GM12878 (cell line): ENCODE results near the gene CNMD. TPM values are rescaled to one million over a fixed set of nuclear protein-coding genes. Genes with fewer than 3 reads are reported as not detected.

Experiments
- ATAC-seq: fragments of 200-7000 bp; cut with Tn5 transposase; 3 replicates; pipeline ENCODE4 v1.9.1; 2020; ENCODE audit warnings: mild to moderate bottlenecking, moderate library complexity
- Bru-seq: library from RNA; stranded (reverse); fragments of 400-500 nt; gene quantifications from one replicate; lab custom pipeline; 2021; lab: Mats Ljungman, UMichigan
- BruChase-seq, 2 experiments: library from RNA; stranded (reverse); fragments of 400-500 nt; gene quantifications; one replicate each; lab custom pipeline; 2021; lab: Mats Ljungman, UMichigan
- BruUV-seq: library from RNA; stranded (reverse); fragments of 400-500 nt; replicated peaks from 2 replicates; lab custom pipeline; 2021; lab: Mats Ljungman, UMichigan
- CTCF ChIA-PET: fragments of 300-600 bp; sonication (Branson Sonifier 250); formaldehyde crosslinking; extraction: SDS; loops from one replicate; lab custom pipeline; 2021; ENCODE audit warnings: inconsistent platforms; lab: Yijun Ruan, JAX
- POLR2A ChIA-PET: fragments of 350-600 bp; formaldehyde crosslinking; extraction: SDS; loops from one replicate; lab custom pipeline; 2021; ENCODE audit warnings: inconsistent platforms; lab: Charles Lee
- RAD21 ChIA-PET: fragments of 300-600 bp; sonication (Branson Sonifier 250); formaldehyde crosslinking; loops from one replicate; lab custom pipeline; 2023; ENCODE audit warnings: antibody characterized with exemption; ENCODE audit not compliant: unreplicated experiment; lab: Charles Lee
- SMC1A ChIA-PET: fragments of 300-600 bp; sonication (Branson Sonifier 250); formaldehyde crosslinking; loops from one replicate; lab custom pipeline; 2023; ENCODE audit not compliant: unreplicated experiment, uncharacterized antibody; lab: Charles Lee
- DNase-seq: peaks from one replicate; pipeline ENCODE4 v3.0.0-alpha.2; 2011; ENCODE audit warnings: low read depth, low spot score
- FAIRE-seq: peaks from 3 replicates; lab custom pipeline; 2011; peaks lifted over from hg19 to GRCh38; lab: Jason Lieb, UNC
- H2AFZ ChIP-seq: 2 replicates; pipeline ENCODE4 v1.6.0; 2011; ENCODE audit warnings: low read depth, low read length, control low read depth; ENCODE audit not compliant: control insufficient read depth
- H3K27ac ChIP-seq: 2 replicates; pipeline ENCODE4 v1.5.1; 2011; ENCODE audit warnings: control low read depth; ENCODE audit not compliant: control insufficient read depth, insufficient read depth
- H3K27me3 ChIP-seq, 2 experiments: replicated peaks in 1 of 2; 2 replicates each; pipeline versions ENCODE4 v1.6.0 to v1.6.1; 2011; ENCODE audit warnings: low read length in 1 of 2; ENCODE audit not compliant: control insufficient read depth in 2 of 2, insufficient read depth in 2 of 2
- H3K36me3 ChIP-seq, 2 experiments: 2 replicates each; pipeline ENCODE4 v1.5.1; 2011; ENCODE audit warnings: low read length in 1 of 2; ENCODE audit not compliant: control insufficient read depth in 2 of 2, insufficient read depth in 2 of 2
- H3K4me1 ChIP-seq: 2 replicates; pipeline ENCODE4 v1.6.1; 2011; ENCODE audit warnings: mild to moderate bottlenecking, low read length, moderate library complexity, mixed read lengths; ENCODE audit not compliant: control insufficient read depth, insufficient read depth
- H3K4me2 ChIP-seq: 2 replicates; pipeline ENCODE4 v1.6.0; 2011; ENCODE audit warnings: control low read depth; ENCODE audit not compliant: control insufficient read depth, insufficient read depth
- H3K4me3 ChIP-seq: fragments of 200-600 bp; sonication (generic); 2 replicates; pipeline ENCODE4 v1.5.1; 2016
- H3K79me2 ChIP-seq: 2 replicates; pipeline ENCODE4 v1.6.0; 2011; ENCODE audit warnings: low read length; ENCODE audit not compliant: control insufficient read depth, insufficient read depth
- H3K9ac ChIP-seq: 2 replicates; pipeline ENCODE4 v1.8.0; 2011; ENCODE audit warnings: low read length, control low read depth, mixed read lengths; ENCODE audit not compliant: control insufficient read depth, insufficient read depth
- H3K9me3 ChIP-seq: replicated peaks from 3 replicates; pipeline ENCODE4 v1.5.1; 2011; ENCODE audit warnings: mild to moderate bottlenecking, low read length; ENCODE audit not compliant: control insufficient read depth, insufficient read depth
- H4K20me1 ChIP-seq: 2 replicates; pipeline ENCODE4 v1.6.0; 2011; ENCODE audit not compliant: control insufficient read depth, insufficient read depth
- ATF3 ChIP-seq: IDR thresholded peaks from 2 replicates; pipeline ENCODE4 v1.6.1; 2011; ENCODE audit warnings: low read depth, mild to moderate bottlenecking, low read length, moderate library complexity, borderline replicate concordance; ENCODE audit errors: extremely low read depth
- CBX5 ChIP-seq: sonication (generic); IDR thresholded peaks from 2 replicates; pipeline ENCODE4 v1.6.1; 2016; ENCODE audit warnings: low read depth, moderate library complexity, mild to moderate bottlenecking, inconsistent platforms
- CTCF ChIP-seq, 3 experiments: IDR thresholded peaks in 2 of 3; conservative IDR thresholded peaks in 1 of 3; 2 replicates each; pipeline ENCODE4 v1.5.1; 2011; ENCODE audit warnings: low read depth in 3 of 3, low read length in 3 of 3, mild to moderate bottlenecking in 3 of 3, control low read depth in 2 of 3, moderate library complexity in 2 of 3, inconsistent platforms in 1 of 3, mixed read lengths in 1 of 3; ENCODE audit not compliant: control insufficient read depth in 2 of 3, insufficient read depth in 1 of 3; ENCODE audit errors: extremely low read depth in 1 of 3
- EED ChIP-seq: sonication (generic); IDR thresholded peaks from 2 replicates; pipeline ENCODE4 v1.6.1; 2016; ENCODE audit warnings: antibody characterized with exemption, low read depth
- EGR1 ChIP-seq, 2 experiments: IDR thresholded peaks; 1 replicate in 1 of 2; 2 replicates in 1 of 2; pipeline ENCODE4 v1.6.1; 2011 to 2012; ENCODE audit warnings: low read depth in 2 of 2, low read length in 2 of 2, borderline replicate concordance in 1 of 2, mild to moderate bottlenecking in 1 of 2, moderate library complexity in 1 of 2
- IKZF2 ChIP-seq, 2 experiments: fragments of 450-650 bp; IDR thresholded peaks; 2 replicates each; pipeline ENCODE4 v1.6.1; 2017; ENCODE audit warnings: mild to moderate bottlenecking in 2 of 2, moderate library complexity in 2 of 2
- KDM1A ChIP-seq: fragments of 200-600 bp; sonication (generic); IDR thresholded peaks from 2 replicates; pipeline ENCODE4 v1.6.1; 2016; ENCODE audit warnings: borderline replicate concordance
- MTA3 ChIP-seq: IDR thresholded peaks from 2 replicates; pipeline ENCODE4 v1.6.1; 2012; ENCODE audit warnings: low read length, inconsistent platforms, borderline replicate concordance
- NKRF ChIP-seq: fragments of 450-650 bp; conservative IDR thresholded peaks from 2 replicates; pipeline ENCODE4 v1.6.1; 2017; ENCODE audit warnings: mild to moderate bottlenecking, moderate library complexity
- PBX3 ChIP-seq: IDR thresholded peaks from 2 replicates; pipeline ENCODE4 v1.6.1; 2011; ENCODE audit warnings: mild to moderate bottlenecking, low read depth, low read length, moderate library complexity; ENCODE audit not compliant: insufficient replicate concordance
- SUPT20H ChIP-seq: IDR thresholded peaks from 2 replicates; pipeline ENCODE4 v1.6.1; 2011; ENCODE audit warnings: low read depth, mild to moderate bottlenecking, low read length, moderate library complexity, borderline replicate concordance; ENCODE audit not compliant: control insufficient read depth
- WGBS: methylation state at CpG from one replicate; pipeline ENCODE4 v1.1.6; 2016; ENCODE audit warnings: low lambda C conversion rate; ENCODE audit not compliant: insufficient replicate concordance, insufficient coverage; ENCODE audit errors: missing lambda C conversion rate; 5-methylcytosine and 5-hydroxymethylcytosine counted together
- in situ Hi-C: fragments of 300-500 bp; cut with MboI; formaldehyde crosslinking; loops from 9 replicates; pipeline ENCODE4 v1.14.3; 2018; ENCODE audit warnings: mixed read lengths
- intact Hi-C: fragments of 100-400 bp; cut with micrococcal nuclease; formaldehyde crosslinking; loops from one replicate; pipeline ENCODE4 v1.14.2; 2022; ENCODE audit not compliant: unreplicated experiment
- long read RNA-seq, 2 experiments: library from polyadenylated mRNA; unstranded; transcript quantifications; one replicate each; pipeline ENCODE4 v2.0.0, GENCODE V29; 2019 to 2020
- polyA minus RNA-seq, 3 experiments: library from RNA; depleted of rRNA, polyadenylated mRNA; stranded (reverse); fragments of >200 nt; gene quantifications; 2 replicates each; pipeline ENCODE4 v1.2.3, GENCODE V29; 2011
- polyA plus RNA-seq, 11 experiments: library from polyadenylated mRNA; depleted of rRNA in 4 of 11; unstranded in 6 of 11; stranded (reverse) in 5 of 11; fragments of >200 nt; fragmentation: Nextera tagmentation in 4 of 11; fragmentation: Illumina TruSeq in 1 of 11; extraction: Ambion mirVana in 4 of 11; extraction: Trizol in 1 of 11; gene quantifications; 1 replicate in 1 of 11; 2 replicates in 10 of 11; pipeline versions ENCODE4 v1.2.1 to v1.2.3, GENCODE V29; 2011 to 2016; ENCODE audit warnings: inconsistent platforms in 2 of 11, missing spikeins in 2 of 11, low read depth in 1 of 11
- total RNA-seq, 4 experiments: library from RNA; depleted of rRNA in 3 of 4; stranded (reverse); fragments of >200 nt in 3 of 4; fragmentation: Illumina TruSeq in 1 of 4; extraction: Trizol in 1 of 4; gene quantifications; 2 replicates each; pipeline versions ENCODE4 v1.2.1 to v1.2.3, GENCODE V29; 2013 to 2021

The CNMD gene
- 0.56 and 1.2 TPM in 2 replicates for total RNA-seq (2013; cell fraction: nucleolus; rRNA removed)
- total RNA-seq (2014; rRNA removed) (0.73 and 1.2 TPM in 2 replicates), total RNA-seq (2014; rRNA removed; fragmentation: Illumina TruSeq; extraction: Trizol) (0.64 and 0.76 TPM in 2 replicates), total RNA-seq (2021) (0.35 and 0.77 TPM in 2 replicates), polyA plus RNA-seq (2011; rRNA removed) (0.65 and 0.73 TPM in 2 replicates), polyA plus RNA-seq (2014; fragmentation: Illumina TruSeq; extraction: Trizol) (0.69 and 1.2 TPM in 2 replicates), polyA plus RNA-seq (2014; fragmentation: Nextera tagmentation; extraction: Ambion mirVana) (under 1 TPM; 0.31 to 0.72 TPM), polyA plus RNA-seq (2014; rRNA removed) (1.6 and 1.7 TPM in 2 replicates), polyA plus RNA-seq (2016; fragmentation: Nextera tagmentation; extraction: Ambion mirVana) (under 1 TPM; 0.45 to 0.74 TPM), polyA minus RNA-seq (2011; rRNA and poly(A)+ RNA removed) (0.31 TPM in 1 of 2 replicates, not detected in the other), Bru-seq, nascent RNA (percentile 21 among the genes with signal in this experiment), BruChase-seq, experiment 1, labeled RNA remaining after a 6-hour chase (percentile 7 among the genes with signal in this experiment), BruChase-seq, experiment 2, labeled RNA remaining after a 2-hour chase (percentile 15 among the genes with signal in this experiment)
- polyA plus RNA-seq (2011; ENCODE audit: low read depth) = not detected
- polyA plus RNA-seq (2011; cell fraction: cytosol; rRNA removed) = 0.45 and 0.48 TPM in 2 replicates
- polyA plus RNA-seq (2011; cell fraction: nucleus; rRNA removed) = 0.12 and 0.34 TPM in 2 replicates
- not detected in 2 replicates for polyA plus RNA-seq (2012)
- polyA minus RNA-seq (2011; cell fraction: cytosol; rRNA and poly(A)+ RNA removed) = 1.4 TPM in 1 of 2 replicates, not detected in the other
- polyA minus RNA-seq (2011; cell fraction: nucleus; rRNA and poly(A)+ RNA removed) = not detected in 2 replicates
- long read RNA-seq, experiment 1, partial matches to known transcripts = 0 of 1 reads
- long read RNA-seq, experiment 1, other reads (novel, unspliced or antisense) = 1 of 1 reads
- long read RNA-seq, experiment 2, partial matches to known transcripts = 4 of 5 reads
- long read RNA-seq, experiment 2, other reads (novel, unspliced or antisense) = 0 of 5 reads

- SMC1A ChIA-PET = interaction anchor here (0.7 to 9.0 kb wide), 9 partner anchors 12 to 132 kb away, joined by 3 to 134 read pairs (median 7); no protein-coding TSS in a partner anchor
- Histone ChIP-seq H3K9ac (no peak within 1 kb of the TSS), H3K79me2 (no peaks in the 10 kb centered on the region), H3K4me3 (no peak within 1 kb of the TSS), H3K4me1 (no peaks in the 10 kb centered on the region; the same call in 1 of the 2 replicates), H3K36me3 (no peaks in the 10 kb centered on the region), H4K20me1 (no peaks in the 10 kb centered on the region), H2AFZ (no peak within 1 kb of the TSS), H3K27ac (no peak within 1 kb of the TSS), H3K4me2 (peak within 1 kb of the TSS; percentile 48; the same call in 1 of the 2 replicates), H3K9me3 (no peaks in the 10 kb centered on the region), H3K27me3 (peaks cover 2 to 14% of the 10 kb centered on the region in 2 experiments; a peak in 3 of 4 replicates)
- WGBS = 46% methylated on average over 34 of the region's 34 CpGs
- POLR2A ChIA-PET = interaction anchor here (1.4 kb wide), 1 partner anchor 74 kb away, joined by 3 read pairs; no protein-coding TSS in a partner anchor
- DNase-seq (no peak), ATAC-seq (no peak), FAIRE-seq (no peak)
- in situ Hi-C loops = no loop called here
- intact Hi-C loops = loop anchor here (2.0 to 5.0 kb wide), 2 partner anchors 68 to 75 kb away; no protein-coding TSS in a partner anchor
- BruUV-seq = no TSS peak
- CTCF ChIA-PET = interaction anchor here (0.7 to 10.0 kb wide), 6 partner anchors 13 to 76 kb away, joined by 3 to 78 read pairs (median 32); no protein-coding TSS in a partner anchor
- RAD21 ChIA-PET = interaction anchor here (1.4 to 3.4 kb wide), 4 partner anchors 13 to 74 kb away, joined by 9 to 46 read pairs (median 12); no protein-coding TSS in a partner anchor
- no peak for TF ChIP-seq NKRF
- no peak for TF ChIP-seq CBX5
- TF ChIP-seq EED = no peak
- TF ChIP-seq PBX3 = no peak
- no peak for TF ChIP-seq MTA3
- TF ChIP-seq EGR1 (IDR thresholded peaks at IDR 0.05; ENCODE audit: borderline replicate concordance in 1 of 2, low read depth in 2 of 2, low read length in 2 of 2) = no peak
- no peak for TF ChIP-seq CTCF (IDR thresholded peaks at IDR 0.05 in 2 of 3, conservative IDR thresholded peaks at IDR 0.05 in 1 of 3; ENCODE audit: control insufficient read depth in 2 of 3, extremely low read depth in 1 of 3, insufficient read depth in 1 of 3, low read depth in 3 of 3, low read length in 3 of 3)
- TF ChIP-seq IKZF2 (IDR thresholded peaks at IDR 0.05) = no peak
- TF ChIP-seq KDM1A = no peak
- TF ChIP-seq SUPT20H = no peak
- TF ChIP-seq ATF3 = no peak
These were observed at the start of gene CNMD for GRCh38 chr13:52739468-52740071. Gene CNMD (minus strand): TSS chr13:52739820. CDS start chr13:52739701, 119 bp downstream.
